GM18907 (cell line): ENCODE data around the gene CENPS.
"Not testable (repeated sequence)": the region's sequence is repeated elsewhere in the genome, so short reads cannot be mapped to it uniquely, and the experiment has no call there.

Experiments used
- ATAC-seq: cut with Tn5 transposase; IDR thresholded peaks from one replicate; pipeline ENCODE4 v1.9.1; 2021; ENCODE audit warnings: mild to moderate bottlenecking, moderate library complexity; ENCODE audit not compliant: unreplicated experiment

CENPS gene

GRCh38 chr1:10430216-10431069 lies at the start of gene CENPS:
TSS of gene CENPS (plus strand) at chr1:10430433. CDS start at chr1:10430518, 85 bp downstream.
- peak; percentile 79 for ATAC-seq

- no peak for ATAC-seq
These were observed 49.5 kb upstream of the CENPS start for GRCh38 chr1:10380594-10381275.

GRCh38 chr1:10383630-10384029 lies 46.6 kb upstream of the CENPS start:
- ATAC-seq, result no peak

GRCh38 chr1:10384219-10384618 lies 46.0 kb upstream of the CENPS start:
- ATAC-seq, result no peak

GRCh38 chr1:10386761-10387676 lies 43.2 kb upstream of the CENPS start:
- ATAC-seq, result no peak

GRCh38 chr1:10387677-10388386 lies 42.4 kb upstream of the CENPS start:
- ATAC-seq, result no peak

- ATAC-seq, result no peak
These were observed 41.9 kb upstream of the CENPS start for GRCh38 chr1:10388387-10388715.

GRCh38 chr1:10389271-10389973 lies 40.8 kb upstream of the CENPS start:
- ATAC-seq, result no peak

GRCh38 chr1:10396870-10397269 lies 33.4 kb upstream of the CENPS start:
- no peak for ATAC-seq

- ATAC-seq, result no peak
These were observed 31.9 kb upstream of the CENPS start for GRCh38 chr1:10398278-10398733.

GRCh38 chr1:10398734-10399443 lies 31.3 kb upstream of the CENPS start, which contains the start of gene PGD:
TSS of gene PGD (plus strand) at chr1:10399064. CDS start at chr1:10399118, 54 bp downstream.
- ATAC-seq, result peak; percentile 95

- ATAC-seq, result peak; percentile 0
These were observed 30.7 kb upstream of the CENPS start for GRCh38 chr1:10399444-10399941.

GRCh38 chr1:10400013-10400412 lies 30.2 kb upstream of the CENPS start:
- ATAC-seq, result no peak

- no peak for ATAC-seq
These were observed 29.0 kb upstream of the CENPS start for GRCh38 chr1:10401281-10401680.

- no peak for ATAC-seq
These were observed 27.4 kb upstream of the CENPS start for GRCh38 chr1:10402729-10403274.

- no peak for ATAC-seq
These were observed 23.0 kb upstream of the CENPS start for GRCh38 chr1:10407201-10407600.

- no peak for ATAC-seq
These were observed 14.9 kb upstream of the CENPS start for GRCh38 chr1:10415211-10415930.

- ATAC-seq, result not testable (repeated sequence)
These were observed 14.3 kb upstream of the CENPS start for GRCh38 chr1:10415967-10416366.
